ENCODE measurements around the gene DLX5. TPM values are rescaled to one million over a fixed set of nuclear protein-coding genes. Genes with fewer than 3 reads are reported as not detected.

Gene DLX5
- total and polyA plus RNA-seq, 2 donors (not counting 3 experiments of a cell fraction or from before 2014, with no cell fraction given): not detected

- intact Hi-C loops (cut with micrococcal nuclease): loop anchor here (1.0 to 2.0 kb wide), 2 partner anchors 988 to 1149 kb away; no protein-coding TSS in a partner anchor
- H3K4me3 ChIP-seq (replicated peaks in 1 of 3; ENCODE audit: insufficient read depth in 1 of 3, low read depth in 1 of 3, low read length in 3 of 3): no peak overlapping the region
- FAIRE-seq: peak; percentile 42
Measured at GRCh38 chr7:97064972-97065587, 40.4 kb upstream of the DLX5 start.

More at GRCh38 chr7:97064972-97065587, 40.4 kb upstream of the DLX5 start:
- peak; percentile 53 to 68 for TF ChIP-seq CTCF (IDR thresholded peaks at IDR 0.05; ENCODE audit: extremely low read depth in 1 of 2, insufficient read depth in 1 of 2, low read depth in 1 of 2, low read length in 2 of 2)
- TF ChIP-seq MYC (IDR thresholded peaks at IDR 0.05; ENCODE audit: low read depth, low read length): no peak
- Histone ChIP-seq H3K9me3 (replicated peaks; ENCODE audit: control insufficient read depth, insufficient read depth, low read length) (no peaks in the 10 kb centered on the region), H3K79me2 (ENCODE audit: control insufficient read depth, insufficient read depth, low read length) (no peaks in the 10 kb centered on the region), H3K27ac (ENCODE audit: insufficient read depth, low read depth, low read length) (no peak overlapping the region), H3K27me3 (ENCODE audit: control insufficient read depth in 2 of 2, insufficient read depth in 2 of 2, low read length in 2 of 2) (peaks cover 0 to 2% of the 10 kb centered on the region in 2 experiments), H2AFZ (ENCODE audit: low read depth, low read length) (no peak overlapping the region), H4K20me1 (replicated peaks; ENCODE audit: control insufficient read depth, extremely low read depth, insufficient read depth, low read length) (no peaks in the 10 kb centered on the region), H3K36me3 (ENCODE audit: control insufficient read depth in 2 of 2, extremely low read depth in 1 of 2, insufficient read depth in 2 of 2, low read length in 2 of 2) (no peaks in the 10 kb centered on the region), H3K4me1 (ENCODE audit: control insufficient read depth, extremely low read depth, insufficient read depth, low read length) (no peaks in the 10 kb centered on the region), H3K9me1 (replicated peaks; ENCODE audit: control insufficient read depth, extremely low read depth, insufficient read depth, low read length) (no peaks in the 10 kb centered on the region), H3K4me2 (ENCODE audit: insufficient read depth, low read length) (no peak overlapping the region), H3K9ac (replicated peaks; ENCODE audit: extremely low read depth, insufficient read depth, low read length) (no peak overlapping the region)
- ChIA-PET CTCF (interaction anchor here (1.2 to 2.3 kb wide), 3 partner anchors 9 to 1147 kb away, joined by 3 to 17 read pairs (median 7); no protein-coding TSS in a partner anchor), POLR2A (no interaction called here)
- peak; percentile 54 for DNase-seq (ENCODE audit: low read depth, low spot score)
- dilution Hi-C loops (cut with MboI; ENCODE audit: extremely low pct_ligation_motif_present, low sequenced_read_pairs): no loop called here
- no TSS peak for BruUV-seq (replicated peaks)

Measured in endothelial cell of umbilical vein (primary cell).